AG09319 (cell line): ENCODE results near the gene RYR2.

Experiments used
- DNase-seq: peaks from one replicate; pipeline ENCODE4 v3.0.0-alpha.2; 2010; ENCODE audit warnings: low read depth; ENCODE audit errors: extremely low read depth
- TF ChIP-seq, protein P1 (sequence below): IDR thresholded peaks from 2 replicates; pipeline ENCODE4 v1.5.1; 2011; ENCODE audit warnings: low read depth, mild to moderate bottlenecking, inconsistent platforms, low read length, moderate library complexity

RYR2 gene

DNA sequence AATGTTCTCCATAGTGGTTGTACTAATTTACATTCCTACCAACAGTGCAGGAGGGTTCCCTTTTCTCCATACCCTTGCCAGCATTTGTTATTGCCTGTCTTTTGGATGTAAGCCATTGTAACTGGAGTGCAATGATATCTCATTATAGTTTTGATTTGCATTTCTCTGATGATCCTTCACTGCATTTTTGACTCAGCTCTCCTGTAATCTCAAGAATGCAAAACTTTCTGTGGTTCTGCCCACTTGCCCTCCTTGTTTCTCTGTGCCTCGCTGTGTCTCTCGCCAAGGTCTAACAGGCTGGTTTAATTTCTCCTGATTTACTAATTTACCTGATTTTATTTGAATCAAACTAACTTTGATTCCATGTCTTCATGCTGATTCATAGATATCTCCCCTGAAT, 440.8 kb downstream of the RYR2 start:
- no peak for DNase-seq
- TF ChIP-seq, protein P1, sequence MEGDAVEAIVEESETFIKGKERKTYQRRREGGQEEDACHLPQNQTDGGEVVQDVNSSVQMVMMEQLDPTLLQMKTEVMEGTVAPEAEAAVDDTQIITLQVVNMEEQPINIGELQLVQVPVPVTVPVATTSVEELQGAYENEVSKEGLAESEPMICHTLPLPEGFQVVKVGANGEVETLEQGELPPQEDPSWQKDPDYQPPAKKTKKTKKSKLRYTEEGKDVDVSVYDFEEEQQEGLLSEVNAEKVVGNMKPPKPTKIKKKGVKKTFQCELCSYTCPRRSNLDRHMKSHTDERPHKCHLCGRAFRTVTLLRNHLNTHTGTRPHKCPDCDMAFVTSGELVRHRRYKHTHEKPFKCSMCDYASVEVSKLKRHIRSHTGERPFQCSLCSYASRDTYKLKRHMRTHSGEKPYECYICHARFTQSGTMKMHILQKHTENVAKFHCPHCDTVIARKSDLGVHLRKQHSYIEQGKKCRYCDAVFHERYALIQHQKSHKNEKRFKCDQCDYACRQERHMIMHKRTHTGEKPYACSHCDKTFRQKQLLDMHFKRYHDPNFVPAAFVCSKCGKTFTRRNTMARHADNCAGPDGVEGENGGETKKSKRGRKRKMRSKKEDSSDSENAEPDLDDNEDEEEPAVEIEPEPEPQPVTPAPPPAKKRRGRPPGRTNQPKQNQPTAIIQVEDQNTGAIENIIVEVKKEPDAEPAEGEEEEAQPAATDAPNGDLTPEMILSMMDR = no peak

- TF ChIP-seq, protein P1 = no peak
- no peak for DNase-seq
These were observed 450.4 kb downstream of the RYR2 start for GRCh38 chr1:237492359-237492758.

- TF ChIP-seq, protein P1 = no peak
- DNase-seq = no peak
These were observed 458.6 kb downstream of the RYR2 start for GRCh38 chr1:237500566-237500965.

GRCh38 chr1:237503292-237503691, 461.3 kb downstream of the RYR2 start:
- DNase-seq = no peak
- TF ChIP-seq, protein P1 = no peak

DNA sequence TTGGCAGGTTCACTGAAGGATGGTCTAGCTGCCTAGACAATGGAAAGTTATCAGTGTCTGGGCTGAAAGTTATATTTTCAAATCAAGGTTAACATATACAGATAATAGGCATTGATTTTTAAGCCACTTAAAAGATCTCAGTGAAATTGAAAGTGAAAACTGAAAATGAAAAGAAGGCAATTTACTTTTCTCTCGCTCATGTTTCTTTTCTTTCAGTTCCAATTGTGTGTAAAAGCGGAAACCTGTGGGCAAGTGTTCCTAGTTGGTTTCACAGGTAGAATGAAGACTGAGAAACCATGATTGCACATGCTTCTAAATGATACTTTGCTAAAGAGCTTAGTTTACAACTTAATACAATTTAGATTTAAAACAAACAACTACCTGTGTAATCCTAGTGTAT, 465.0 kb downstream of the RYR2 start:
- no peak for DNase-seq

GRCh38 chr1:237509748-237510147, 467.8 kb downstream of the RYR2 start:
- DNase-seq = no peak
- TF ChIP-seq, protein P1 = no peak

More for the DNA sequence above, 465.0 kb downstream of the RYR2 start:
- TF ChIP-seq, protein P1 = no peak

DNA sequence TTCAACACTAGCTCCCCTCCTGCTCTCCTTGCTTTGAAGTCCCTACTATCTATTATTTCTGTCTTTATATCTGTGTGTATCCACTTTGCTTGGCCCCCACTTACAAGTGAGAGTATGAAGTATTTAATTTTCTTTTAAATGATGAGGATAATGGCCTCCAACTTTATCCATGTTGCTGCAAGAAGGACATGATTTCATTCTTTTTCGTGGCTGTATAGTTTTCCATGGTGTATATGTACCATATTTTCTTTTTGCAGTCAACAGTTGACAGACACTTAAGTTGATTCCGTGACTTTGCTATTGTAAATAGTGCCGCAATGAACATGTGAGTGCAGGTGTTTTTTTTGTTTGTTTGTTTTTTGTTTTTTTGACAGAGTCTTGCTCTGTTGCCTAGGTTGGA, 483.1 kb downstream of the RYR2 start:
- DNase-seq = no peak
- TF ChIP-seq, protein P1 = no peak
